ENCODE measurements around the gene PDZD11. TPM values are rescaled to one million over a fixed set of nuclear protein-coding genes. Genes with fewer than 3 reads are reported as not detected.
"Not testable (repeated sequence)": the region's sequence is repeated elsewhere in the genome, so short reads cannot be mapped to it uniquely, and the experiment has no call there.

Gene PDZD11
- total RNA-seq, 1 experiment from 2014 or later: 86.5 TPM

- Histone ChIP-seq H3K4me1 (peaks cover 14% of the 10 kb centered on the region), H3K9me3 (replicated peaks) (no peaks in the 10 kb centered on the region), H3K4me3 (no peak overlapping the region), H3K27ac (peak overlapping the region; percentile 10; the same call in 1 of the 2 replicates), H3K36me3 (no peaks in the 10 kb centered on the region), H3K27me3 (no peaks in the 10 kb centered on the region)
- peak; percentile 51 to 76 for DNase-seq
Observed at GRCh38 chrX:70279081-70279480, 10.6 kb downstream of the PDZD11 start.

- H3K36me3 ChIP-seq; H3K27me3 ChIP-seq; H3K9me3 ChIP-seq (replicated peaks); DNase-seq; H3K4me3 ChIP-seq; H3K27ac ChIP-seq; H3K4me1 ChIP-seq: not testable (repeated sequence)
Observed at GRCh38 chrX:70274029-70274428, 15.7 kb downstream of the PDZD11 start.

GRCh38 chrX:70268034-70268433, 21.7 kb downstream of the PDZD11 start, which contains the start of gene ARR3:
ARR3 (plus strand) TSS chrX:70268334; CDS start chrX:70269386, 1,052 bp downstream.
- H3K4me1 ChIP-seq: no peaks in the 10 kb centered on the region
- no peaks in the 10 kb centered on the region for H3K36me3 ChIP-seq
- H3K9me3 ChIP-seq (replicated peaks): no peaks in the 10 kb centered on the region
- no peaks in the 10 kb centered on the region for H3K27me3 ChIP-seq
- DNase-seq: no peak
- no peak within 1 kb of the TSS for H3K27ac ChIP-seq
- H3K4me3 ChIP-seq: no peak within 1 kb of the TSS

- H3K27me3 ChIP-seq: no peaks in the 10 kb centered on the region
- H3K36me3 ChIP-seq: no peaks in the 10 kb centered on the region
- H3K4me1 ChIP-seq: no peaks in the 10 kb centered on the region
- H3K4me3 ChIP-seq: no peak overlapping the region
- peak in 1 of 2 experiments; percentile 20 for DNase-seq
- no peaks in the 10 kb centered on the region for H3K9me3 ChIP-seq (replicated peaks)
- no peak overlapping the region for H3K27ac ChIP-seq
Observed at GRCh38 chrX:70264784-70265183, 24.9 kb downstream of the PDZD11 start.

GRCh38 chrX:70262952-70263567, 26.7 kb downstream of the PDZD11 start:
- no peaks in the 10 kb centered on the region for H3K9me3 ChIP-seq (replicated peaks)
- H3K4me3 ChIP-seq: no peak overlapping the region

GRCh38 chrX:70260104-70260503, 29.6 kb downstream of the PDZD11 start, which contains the start of gene P2RY4:
P2RY4 (minus strand) TSS chrX:70260204; CDS start chrX:70259624, 580 bp downstream.
- DNase-seq: no peak
- H3K36me3 ChIP-seq: no peaks in the 10 kb centered on the region
- H3K9me3 ChIP-seq (replicated peaks): no peaks in the 10 kb centered on the region
- no peak within 1 kb of the TSS for H3K4me3 ChIP-seq
- no peaks in the 10 kb centered on the region for H3K27me3 ChIP-seq
- H3K27ac ChIP-seq: no peak within 1 kb of the TSS
- H3K4me1 ChIP-seq: no peaks in the 10 kb centered on the region

More at GRCh38 chrX:70262952-70263567, 26.7 kb downstream of the PDZD11 start:
- Histone ChIP-seq H3K36me3 (no peaks in the 10 kb centered on the region), H3K4me1 (no peaks in the 10 kb centered on the region), H3K27me3 (no peaks in the 10 kb centered on the region), H3K27ac (no peak overlapping the region)
- DNase-seq: peak; percentile 46 to 64

- H3K27me3 ChIP-seq: no peaks in the 10 kb centered on the region
- H3K27ac ChIP-seq: no peak overlapping the region
- no peak overlapping the region for H3K4me3 ChIP-seq
- no peak for DNase-seq
- H3K36me3 ChIP-seq: no peaks in the 10 kb centered on the region
- no peaks in the 10 kb centered on the region for H3K4me1 ChIP-seq
- no peaks in the 10 kb centered on the region for H3K9me3 ChIP-seq (replicated peaks)
Observed at GRCh38 chrX:70257423-70258288, 32.1 kb downstream of the PDZD11 start.

- DNase-seq: no peak
- H3K27me3 ChIP-seq: no peaks in the 10 kb centered on the region
- no peaks in the 10 kb centered on the region for H3K36me3 ChIP-seq
- no peak overlapping the region for H3K4me3 ChIP-seq
- no peaks in the 10 kb centered on the region for H3K9me3 ChIP-seq (replicated peaks)
- H3K27ac ChIP-seq: no peak overlapping the region
- H3K4me1 ChIP-seq: no peaks in the 10 kb centered on the region
Observed at GRCh38 chrX:70255452-70255851, 34.3 kb downstream of the PDZD11 start.

GRCh38 chrX:70254909-70255308, 34.8 kb downstream of the PDZD11 start:
- Histone ChIP-seq H3K36me3 (no peaks in the 10 kb centered on the region), H3K27ac (no peak overlapping the region), H3K4me1 (no peaks in the 10 kb centered on the region), H3K4me3 (no peak overlapping the region), H3K9me3 (replicated peaks) (no peaks in the 10 kb centered on the region), H3K27me3 (no peaks in the 10 kb centered on the region)
- no peak for DNase-seq

- no peak overlapping the region for H3K4me3 ChIP-seq
- H3K36me3 ChIP-seq: no peaks in the 10 kb centered on the region
- no peaks in the 10 kb centered on the region for H3K9me3 ChIP-seq (replicated peaks)
- DNase-seq: no peak
- H3K27ac ChIP-seq: no peak overlapping the region
- no peaks in the 10 kb centered on the region for H3K27me3 ChIP-seq
- H3K4me1 ChIP-seq: no peaks in the 10 kb centered on the region
Observed at GRCh38 chrX:70254063-70254400, 35.7 kb downstream of the PDZD11 start.

- Histone ChIP-seq H3K27ac (no peak overlapping the region), H3K27me3 (no peaks in the 10 kb centered on the region), H3K4me3 (no peak overlapping the region), H3K9me3 (replicated peaks) (no peaks in the 10 kb centered on the region), H3K36me3 (no peaks in the 10 kb centered on the region), H3K4me1 (no peaks in the 10 kb centered on the region)
- no peak for DNase-seq
Observed at GRCh38 chrX:70253377-70254062, 36.2 kb downstream of the PDZD11 start.

- Histone ChIP-seq H3K4me1 (no peaks in the 10 kb centered on the region), H3K27me3 (no peaks in the 10 kb centered on the region)
- DNase-seq: no peak
Observed at GRCh38 chrX:70252491-70252890, 37.2 kb downstream of the PDZD11 start.

GRCh38 chrX:70247252-70247651, 42.5 kb downstream of the PDZD11 start:
- H3K4me3 ChIP-seq: no peak overlapping the region
- no peak overlapping the region for H3K27ac ChIP-seq
- DNase-seq: no peak
- no peaks in the 10 kb centered on the region for H3K4me1 ChIP-seq
- no peaks in the 10 kb centered on the region for H3K27me3 ChIP-seq
- no peaks in the 10 kb centered on the region for H3K36me3 ChIP-seq
- H3K9me3 ChIP-seq (replicated peaks): no peaks in the 10 kb centered on the region

More at GRCh38 chrX:70252491-70252890, 37.2 kb downstream of the PDZD11 start:
- no peaks in the 10 kb centered on the region for H3K36me3 ChIP-seq
- H3K27ac ChIP-seq: no peak overlapping the region
- no peak overlapping the region for H3K4me3 ChIP-seq
- no peaks in the 10 kb centered on the region for H3K9me3 ChIP-seq (replicated peaks)

GRCh38 chrX:70244881-70245280, 44.8 kb downstream of the PDZD11 start:
- H3K27ac ChIP-seq: no peak overlapping the region
- no peak overlapping the region for H3K4me3 ChIP-seq
- no peaks in the 10 kb centered on the region for H3K4me1 ChIP-seq
- no peaks in the 10 kb centered on the region for H3K36me3 ChIP-seq
- no peaks in the 10 kb centered on the region for H3K9me3 ChIP-seq (replicated peaks)
- no peak for DNase-seq
- no peaks in the 10 kb centered on the region for H3K27me3 ChIP-seq

GRCh38 chrX:70243601-70244000, 46.1 kb downstream of the PDZD11 start:
- not testable (repeated sequence) for H3K27ac ChIP-seq; H3K27me3 ChIP-seq; H3K9me3 ChIP-seq (replicated peaks); H3K4me3 ChIP-seq; DNase-seq; H3K36me3 ChIP-seq; H3K4me1 ChIP-seq

All from SJCRH30 (cell line).